Common myeloid progenitor, CD34-positive (primary cell): Measurements from ENCODE around the gene MRTFB.
"Not testable (repeated sequence)": the region's sequence is repeated elsewhere in the genome, so short reads cannot be mapped to it uniquely, and the experiment has no call there.

Experiments
- CTCF ChIA-PET: fragments of 350-600 bp; sonication (Branson Sonifier 250); formaldehyde crosslinking; loops from one replicate; lab custom pipeline; 2021; ENCODE audit warnings: antibody characterized with exemption; lab: Charles Lee
- POLR2A ChIA-PET: fragments of 350-600 bp; sonication (Branson Sonifier 250); formaldehyde crosslinking; loops from one replicate; lab custom pipeline; 2021; ENCODE audit warnings: antibody characterized with exemption; lab: Charles Lee
- DNase-seq, 3 donors: peaks; one replicate each; pipeline versions ENCODE4 v3.0.0 to v3.0.0-alpha.2; 2013
- H3K27ac ChIP-seq, 2 experiments: 1 replicate in 1 of 2; 2 replicates in 1 of 2; pipeline ENCODE4 v1.7.0; 2013; ENCODE audit warnings: inconsistent platforms in 2 of 2, low read length in 2 of 2, mild to moderate bottlenecking in 2 of 2, low read depth in 1 of 2, moderate library complexity in 1 of 2; ENCODE audit not compliant: severe bottlenecking in 2 of 2, insufficient read depth in 1 of 2, poor library complexity in 1 of 2
- H3K27me3 ChIP-seq, 5 experiments: replicated peaks in 2 of 5; 1 replicate in 3 of 5; 2 replicates in 2 of 5; pipeline versions ENCODE4 v1.6.1 to v1.7.0; 2013; ENCODE audit warnings: low read length in 4 of 5, mild to moderate bottlenecking in 2 of 5, moderate library complexity in 2 of 5, inconsistent platforms in 1 of 5; ENCODE audit not compliant: insufficient read depth in 5 of 5, control insufficient read depth in 4 of 5
- H3K36me3 ChIP-seq, 4 experiments: 1 replicate in 2 of 4; 2 replicates in 2 of 4; pipeline versions ENCODE4 v1.6.1 to v1.7.0; 2013; ENCODE audit warnings: low read length in 3 of 4, control low read depth in 1 of 4, mild to moderate bottlenecking in 1 of 4; ENCODE audit not compliant: control insufficient read depth in 4 of 4, insufficient read depth in 4 of 4
- H3K4me1 ChIP-seq, 4 experiments: 1 replicate in 3 of 4; 2 replicates in 1 of 4; pipeline versions ENCODE4 v1.6.1 to v1.7.1; 2013; ENCODE audit warnings: low read length in 3 of 4, mild to moderate bottlenecking in 3 of 4, control low read depth in 1 of 4, inconsistent platforms in 1 of 4, moderate library complexity in 1 of 4; ENCODE audit not compliant: control insufficient read depth in 4 of 4, insufficient read depth in 4 of 4; ENCODE audit errors: control extremely low read depth in 1 of 4
- H3K4me3 ChIP-seq, 7 experiments: 1 replicate in 4 of 7; 2 replicates in 3 of 7; pipeline versions ENCODE4 v1.5.1 to v1.7.0; 2013; ENCODE audit warnings: mild to moderate bottlenecking in 7 of 7, low read length in 6 of 7, moderate library complexity in 6 of 7, inconsistent platforms in 2 of 7, low read depth in 2 of 7, control low read depth in 1 of 7; ENCODE audit not compliant: insufficient read depth in 4 of 7, control insufficient read depth in 1 of 7; ENCODE audit errors: extremely low read depth in 1 of 7
- H3K9me3 ChIP-seq, 5 experiments: 1 replicate in 4 of 5; 2 replicates in 1 of 5; pipeline versions ENCODE4 v1.6.1 to v1.7.1; 2013; ENCODE audit warnings: low read length in 4 of 5, mild to moderate bottlenecking in 2 of 5, inconsistent platforms in 1 of 5, low read depth in 1 of 5, moderate library complexity in 1 of 5; ENCODE audit not compliant: control insufficient read depth in 4 of 5, insufficient read depth in 2 of 5; ENCODE audit errors: control extremely low read depth in 1 of 5
- whole genome bisulfite sequencing: methylation state at CpG from one replicate; pipeline ENCODE4 v1.1.5; 2013; ENCODE audit not compliant: insufficient coverage; 5-methylcytosine and 5-hydroxymethylcytosine counted together

The MRTFB gene

DNA sequence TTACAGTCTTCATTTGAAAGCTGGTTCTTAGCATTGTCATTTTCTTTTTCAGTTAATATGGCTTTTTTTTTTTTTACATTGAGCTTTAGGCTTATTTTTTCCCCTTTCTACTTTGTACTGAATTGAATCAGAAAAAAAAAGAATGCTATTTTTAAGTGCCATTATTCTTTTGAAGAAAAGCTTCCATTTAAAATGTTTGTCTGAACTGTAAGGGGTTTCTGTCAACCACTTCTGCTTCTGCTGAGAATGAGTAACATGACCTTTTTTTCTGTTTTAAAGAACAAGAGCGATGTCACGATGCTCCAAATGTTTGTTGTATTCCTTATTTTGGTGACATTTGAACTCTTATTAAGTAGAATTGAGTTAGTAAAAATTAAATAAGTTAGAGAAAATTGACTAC, 50.0 kb downstream of the MRTFB start:
- Histone ChIP-seq H3K27ac (peak overlapping the region; percentile 15 to 44), H3K4me3 (peak overlapping the region in 2 of 7 experiments; percentile 20 to 28), H3K36me3 (peaks cover 0 to 3% (median 0%) of the 10 kb centered on the region in 4 experiments), H3K27me3 (no peaks in the 10 kb centered on the region), H3K4me1 (peaks cover 0 to 14% (median 7%) of the 10 kb centered on the region in 4 experiments), H3K9me3 (peaks cover 0 to 3% (median 0%) of the 10 kb centered on the region in 5 experiments)
- POLR2A ChIA-PET = no interaction called here
- peak in 2 of 3 donors; percentile 51 to 67 for DNase-seq
- no CpG with 5 or more reads among the region's 2 CpGs for WGBS
- CTCF ChIA-PET = no interaction called here

GRCh38 chr16:14121872-14122271, 50.8 kb downstream of the MRTFB start:
- Histone ChIP-seq H3K4me3 (no peak overlapping the region), H3K27me3 (no peaks in the 10 kb centered on the region), H3K36me3 (peaks cover 0 to 3% (median 0%) of the 10 kb centered on the region in 4 experiments), H3K4me1 (peaks cover 0 to 14% (median 7%) of the 10 kb centered on the region in 4 experiments), H3K27ac (no peak overlapping the region), H3K9me3 (peaks cover 0 to 3% (median 0%) of the 10 kb centered on the region in 5 experiments)
- WGBS = no CpG with 5 or more reads among the region's 3 CpGs
- POLR2A ChIA-PET = no interaction called here
- DNase-seq = no peak
- CTCF ChIA-PET = no interaction called here

GRCh38 chr16:14122430-14122829, 51.3 kb downstream of the MRTFB start:
- H3K36me3 ChIP-seq, H3K27me3 ChIP-seq, H3K9me3 ChIP-seq, H3K4me3 ChIP-seq, H3K27ac ChIP-seq, CTCF ChIA-PET, POLR2A ChIA-PET, DNase-seq: not testable (repeated sequence)
- WGBS = no CpG with 5 or more reads among the region's 3 CpGs
- peaks cover 0 to 14% (median 7%) of the 10 kb centered on the region in 4 experiments for H3K4me1 ChIP-seq

DNA sequence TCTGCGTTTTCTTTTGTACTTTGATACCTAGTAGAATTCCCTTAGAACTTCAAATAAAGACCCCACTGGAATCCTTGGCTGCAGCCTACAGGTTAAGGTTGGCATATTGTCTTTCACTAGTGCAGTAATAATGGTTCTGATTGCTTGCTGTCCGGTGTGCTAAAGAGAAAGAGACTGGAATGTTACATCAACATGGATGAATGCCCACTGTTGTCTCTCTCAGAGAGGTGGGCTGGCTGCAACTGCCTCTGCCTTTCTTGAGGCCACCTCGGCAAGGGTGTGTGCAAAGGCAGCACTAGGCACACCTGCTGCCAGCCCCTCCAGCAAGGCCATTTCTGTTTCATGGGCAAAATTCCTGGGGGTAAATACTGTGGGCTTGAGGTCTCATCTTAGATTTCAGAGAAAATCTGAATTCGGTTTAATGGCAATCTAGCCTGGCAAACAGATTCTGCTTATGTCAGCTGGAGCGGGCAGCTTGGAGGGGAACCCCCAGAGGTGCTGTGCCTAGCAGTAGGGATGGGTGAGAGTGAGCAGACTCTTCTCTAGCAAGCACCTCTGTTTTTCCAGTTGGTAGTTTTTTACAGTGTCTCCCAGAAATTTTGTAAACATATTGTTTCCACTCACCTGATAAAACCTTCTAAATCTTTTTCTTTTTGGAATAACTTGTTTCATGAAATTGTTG, 54.0 kb downstream of the MRTFB start:
- Histone ChIP-seq H3K27ac (no peak overlapping the region), H3K4me1 (peaks cover 0 to 14% (median 7%) of the 10 kb centered on the region in 4 experiments), H3K9me3 (no peaks in the 10 kb centered on the region), H3K36me3 (peaks cover 0 to 4% (median 0%) of the 10 kb centered on the region in 4 experiments), H3K4me3 (no peak overlapping the region), H3K27me3 (no peaks in the 10 kb centered on the region)
- POLR2A ChIA-PET = no interaction called here
- CTCF ChIA-PET = no interaction called here
- no peak for DNase-seq
- 94% methylated on average over 3 of the region's 5 CpGs for WGBS

GRCh38 chr16:14125708-14126107, 54.6 kb downstream of the MRTFB start:
- H3K36me3 ChIP-seq = peaks cover 0 to 4% (median 0%) of the 10 kb centered on the region in 4 experiments
- no CpG with 5 or more reads among the region's 3 CpGs for WGBS
- H3K4me3 ChIP-seq = no peak overlapping the region
- no peaks in the 10 kb centered on the region for H3K9me3 ChIP-seq
- peaks cover 0 to 10% (median 3%) of the 10 kb centered on the region in 4 experiments for H3K4me1 ChIP-seq
- no peak overlapping the region for H3K27ac ChIP-seq
- DNase-seq = no peak
- ChIA-PET POLR2A (no interaction called here), CTCF (no interaction called here)
- H3K27me3 ChIP-seq = no peaks in the 10 kb centered on the region

GRCh38 chr16:14128097-14128496, 57.0 kb downstream of the MRTFB start:
- H3K9me3 ChIP-seq = no peaks in the 10 kb centered on the region
- H3K4me1 ChIP-seq = no peaks in the 10 kb centered on the region
- H3K36me3 ChIP-seq = peaks cover 0 to 4% (median 0%) of the 10 kb centered on the region in 4 experiments
- 98% methylated on average over 5 of the region's 5 CpGs for WGBS
- POLR2A ChIA-PET = no interaction called here
- DNase-seq = no peak
- CTCF ChIA-PET = no interaction called here
- peak overlapping the region in 1 of 2 experiments; percentile 7 for H3K27ac ChIP-seq
- H3K27me3 ChIP-seq = no peaks in the 10 kb centered on the region
- no peak overlapping the region for H3K4me3 ChIP-seq

DNA sequence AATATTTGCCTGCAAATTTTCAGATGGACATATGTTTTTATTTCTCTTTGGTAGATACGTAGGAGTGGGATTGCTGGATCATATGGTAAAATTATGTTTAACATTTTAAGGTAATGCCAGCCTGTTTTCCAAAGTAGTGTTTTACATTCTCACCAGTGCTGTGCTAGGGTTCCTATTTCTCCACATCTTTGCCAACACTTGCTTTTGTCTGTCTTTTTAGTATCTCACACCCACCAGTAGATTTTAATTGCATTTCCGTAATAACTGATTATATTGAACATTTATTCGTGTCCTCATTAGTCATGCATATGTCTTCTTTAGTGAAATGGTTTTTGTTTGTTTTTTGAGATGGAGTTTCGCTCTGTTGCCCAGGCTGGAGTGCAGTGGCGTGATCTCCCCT, 58.4 kb downstream of the MRTFB start:
- 100% methylated on average over 2 of the region's 5 CpGs for WGBS
- Histone ChIP-seq H3K27me3 (no peaks in the 10 kb centered on the region), H3K4me3 (no peak overlapping the region), H3K27ac (no peak overlapping the region), H3K9me3 (no peaks in the 10 kb centered on the region), H3K36me3 (peaks cover 0 to 4% (median 0%) of the 10 kb centered on the region in 4 experiments), H3K4me1 (no peaks in the 10 kb centered on the region)
- DNase-seq = no peak
- ChIA-PET POLR2A (no interaction called here), CTCF (no interaction called here)
